Stimulated activated CD4-positive, alpha-beta T cell treated with anti-CD3 and anti-CD28 coated beads, Interleukin-12 subunit alpha, Interleukin-12 subunit beta, amount 100 ng/mL, for 4 hours (primary cell): ENCODE results near the gene UGT1A8.

ENCODE experiments used
- DNase-seq: peaks from one replicate; pipeline ENCODE4 v3.0.0-alpha.2; 2020

The UGT1A8 gene

GRCh38 chr2:233822101-233822771 is 204.8 kb downstream of the UGT1A8 start:
- DNase-seq = no peak
